GM19239 (cell line): Measurements from ENCODE around the gene NOX5.

Source experiments
- DNase-seq: peaks from one replicate; pipeline ENCODE4 v3.0.0; 2011; ENCODE audit warnings: low spot score; ENCODE audit not compliant: insufficient read length
- FAIRE-seq: peaks from 2 replicates; lab custom pipeline; 2011; peaks lifted over from hg19 to GRCh38; lab: Jason Lieb, UNC

NOX5 gene

GRCh38 chr15:69075440-69075839 lies 60.9 kb downstream of the NOX5 start:
- DNase-seq (no peak), FAIRE-seq (no peak)

- FAIRE-seq = no peak
Measured at GRCh38 chr15:69076756-69077155, 62.3 kb downstream of the NOX5 start.

DNA sequence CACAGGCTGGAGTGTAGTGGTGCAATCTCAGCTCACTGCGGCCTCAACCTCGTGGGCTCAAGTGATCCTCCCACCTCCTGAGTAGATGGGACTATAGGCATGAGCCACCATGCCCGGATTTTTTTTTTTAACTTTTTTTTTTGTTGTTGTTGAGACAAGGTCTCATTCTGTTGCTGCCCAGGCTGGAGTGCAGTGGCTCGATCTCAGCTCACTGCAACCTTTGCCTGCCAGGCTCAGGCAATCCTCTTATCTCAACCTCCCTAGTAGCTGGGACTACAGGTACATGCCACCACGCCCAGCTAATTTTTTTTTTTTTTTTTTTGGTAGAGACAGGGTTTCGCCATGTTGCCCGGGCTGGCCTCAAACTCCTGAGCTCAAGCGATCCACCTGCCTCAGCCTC lies 64.1 kb downstream of the NOX5 start:
- FAIRE-seq (no peak), DNase-seq (no peak)

More at GRCh38 chr15:69076756-69077155, 62.3 kb downstream of the NOX5 start:
- DNase-seq = no peak

GRCh38 chr15:69080295-69081248 lies 66.1 kb downstream of the NOX5 start:
- no peak for FAIRE-seq

DNA sequence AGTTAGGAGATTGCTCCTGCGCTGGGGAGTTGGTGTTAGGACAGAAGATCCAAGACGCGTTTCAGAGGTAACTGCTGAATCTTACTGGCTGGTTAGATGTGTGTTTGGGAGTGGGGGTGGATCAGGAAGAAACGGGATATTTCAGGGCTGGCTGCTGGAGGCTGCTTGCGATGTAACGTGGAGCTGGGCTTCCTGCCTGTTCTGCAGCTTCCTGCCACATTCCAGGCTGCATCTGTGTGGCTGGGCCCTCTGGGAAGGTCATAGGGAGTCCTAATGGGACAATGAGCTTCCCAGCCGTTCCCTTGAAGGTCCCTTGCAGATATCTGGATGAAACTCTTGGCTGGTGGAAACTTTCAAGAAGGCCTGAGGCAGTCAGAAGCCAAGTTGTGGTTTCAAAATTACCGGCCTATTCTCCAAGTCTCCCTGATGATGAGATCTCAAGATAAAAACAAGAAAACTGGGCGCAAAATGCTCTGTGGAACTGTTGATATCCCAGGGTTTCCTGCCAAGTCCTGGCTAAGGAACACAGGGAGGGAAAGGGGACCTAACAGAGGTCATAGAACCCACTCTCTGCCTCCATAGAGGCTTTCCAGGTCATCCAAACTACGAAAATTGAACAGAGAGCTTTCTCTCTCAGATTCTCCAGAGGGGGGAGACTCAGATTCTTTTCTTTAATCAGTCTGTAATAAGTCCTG lies 67.0 kb downstream of the NOX5 start:
- FAIRE-seq = no peak
- DNase-seq = no peak

More at GRCh38 chr15:69080295-69081248, 66.1 kb downstream of the NOX5 start:
- no peak for DNase-seq

DNA sequence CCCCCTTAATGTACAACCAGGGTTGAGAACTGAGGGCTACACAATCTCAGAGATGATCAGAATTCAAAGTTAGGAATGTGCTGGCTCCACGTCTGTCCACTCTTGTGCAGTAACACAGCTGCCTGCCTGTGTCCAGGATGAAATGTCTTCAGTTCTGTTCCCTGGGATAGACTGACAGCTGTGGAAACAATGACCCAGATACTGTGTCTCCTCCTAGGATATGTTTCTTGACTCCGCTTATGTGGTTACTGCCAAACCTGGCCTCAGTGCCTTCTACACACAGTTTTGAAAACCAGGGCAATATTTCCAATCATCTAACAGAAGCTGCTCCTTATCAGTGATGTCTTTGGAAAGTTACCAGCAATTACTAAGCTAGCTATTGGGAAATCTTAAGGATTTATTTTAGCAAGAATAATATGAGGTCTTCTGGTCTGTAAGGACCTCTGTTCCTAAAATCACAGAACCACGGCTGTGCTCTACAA lies 67.6 kb downstream of the NOX5 start:
- no peak for FAIRE-seq
- no peak for DNase-seq

GRCh38 chr15:69082554-69082953 lies 68.1 kb downstream of the NOX5 start:
- FAIRE-seq (no peak), DNase-seq (no peak)

DNA sequence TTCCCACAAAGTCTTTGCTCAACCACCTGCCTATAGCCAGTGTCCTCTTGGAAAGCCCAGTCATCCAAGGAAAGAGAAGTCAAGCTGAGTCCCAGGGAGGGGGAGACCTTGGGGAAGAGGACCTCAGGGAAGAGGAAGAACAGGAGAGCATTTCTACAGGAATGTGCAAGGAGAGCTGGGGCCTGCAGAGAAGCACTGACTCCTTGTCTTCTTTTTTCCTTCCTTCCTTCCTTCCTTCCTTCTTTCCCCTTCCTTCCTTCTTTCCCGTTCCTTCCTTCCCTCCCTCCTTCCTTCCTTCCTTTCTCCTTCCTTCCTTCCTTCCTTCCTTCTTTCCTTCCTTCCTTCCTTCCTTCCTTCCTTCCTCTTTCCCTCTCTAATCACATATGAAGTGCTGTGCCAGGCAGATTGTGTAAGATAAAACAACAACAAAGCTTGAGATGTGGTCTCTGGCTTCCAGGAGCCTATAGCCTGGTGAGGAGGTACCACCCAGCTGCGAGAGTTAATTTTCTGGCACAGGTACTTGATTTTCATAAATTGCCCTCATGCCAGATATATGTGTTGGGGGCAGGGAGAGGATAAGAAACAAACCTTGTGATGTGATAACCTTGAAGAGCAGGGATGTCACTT lies 70.0 kb downstream of the NOX5 start:
- DNase-seq (no peak), FAIRE-seq (no peak)

DNA sequence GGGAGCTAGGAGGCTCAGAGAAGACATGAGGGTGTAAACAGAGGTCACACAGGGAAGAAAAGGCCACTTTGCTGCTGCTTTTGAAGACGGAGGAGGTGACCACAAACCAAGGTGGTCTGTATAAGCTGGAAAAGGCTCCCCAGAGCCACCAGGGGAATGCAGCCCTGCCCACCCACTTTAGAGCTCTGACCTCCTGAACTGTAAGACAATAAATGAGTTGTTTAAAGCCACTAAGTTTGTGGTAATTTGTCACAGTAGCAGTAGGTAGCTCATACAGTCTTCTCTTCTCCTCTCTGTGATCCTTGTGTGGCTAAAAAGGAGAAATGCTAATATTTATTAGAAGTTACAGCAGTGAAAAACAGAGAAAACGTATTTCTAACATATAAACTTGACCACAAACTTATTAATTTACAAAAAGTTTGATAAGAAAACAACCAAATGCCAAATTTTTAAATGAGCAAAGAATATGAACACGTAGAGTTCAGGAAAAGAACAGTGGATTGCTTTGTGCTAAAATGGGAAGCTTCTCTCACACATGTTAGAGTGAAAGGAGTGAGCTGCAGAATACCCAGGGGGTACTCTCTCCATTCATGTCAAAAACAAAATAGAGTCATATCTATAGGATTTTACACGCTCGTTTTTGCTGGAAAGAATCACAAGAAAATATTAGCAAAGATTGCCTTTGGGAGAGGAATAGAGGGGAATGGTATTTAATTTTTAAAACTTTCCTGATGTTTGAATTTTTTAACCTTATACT lies 71.0 kb downstream of the NOX5 start:
- no peak for FAIRE-seq
- DNase-seq = no peak

DNA sequence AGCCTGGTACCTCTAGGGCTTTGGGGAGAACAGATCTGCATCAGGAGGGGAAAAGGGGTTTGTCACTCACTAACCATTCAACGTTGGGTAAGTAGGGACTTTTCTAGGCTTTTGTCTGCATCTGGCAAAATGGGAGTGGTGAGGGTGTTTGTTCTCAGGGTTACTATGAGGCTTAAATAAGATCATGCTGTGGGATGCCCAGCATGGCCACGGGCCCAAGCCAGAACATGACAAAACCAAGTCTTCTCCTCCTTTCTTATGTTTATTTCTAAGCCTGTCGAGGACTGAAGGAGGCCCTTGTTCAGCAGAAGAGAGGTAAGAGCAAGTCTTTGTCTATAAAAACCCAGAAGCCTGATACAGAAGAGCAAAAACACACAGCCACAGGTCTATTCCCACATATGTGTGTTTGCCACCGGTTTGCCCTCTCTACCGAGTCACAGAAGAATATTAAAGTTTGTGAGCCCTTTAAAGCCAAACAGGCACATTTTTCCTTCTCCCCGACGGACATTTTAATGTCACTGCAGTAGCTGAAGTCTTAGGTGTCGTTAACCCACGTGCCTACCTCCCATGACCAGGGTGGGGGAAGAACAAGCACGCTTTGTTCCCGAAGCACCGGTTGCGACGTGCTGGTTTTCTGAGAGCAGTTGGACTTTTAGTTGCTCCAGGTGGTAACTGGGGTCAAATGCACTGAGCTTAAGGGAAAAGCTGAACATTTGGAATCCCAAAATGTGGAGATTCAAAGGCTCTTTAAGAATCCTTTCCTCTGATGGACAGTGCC lies 72.1 kb downstream of the NOX5 start:
- FAIRE-seq = no peak
- DNase-seq = no peak

GRCh38 chr15:69087366-69087976 lies 73.0 kb downstream of the NOX5 start:
- FAIRE-seq = no peak
- no peak for DNase-seq

GRCh38 chr15:69088300-69088965 lies 73.9 kb downstream of the NOX5 start:
- FAIRE-seq = no peak
- DNase-seq = no peak

DNA sequence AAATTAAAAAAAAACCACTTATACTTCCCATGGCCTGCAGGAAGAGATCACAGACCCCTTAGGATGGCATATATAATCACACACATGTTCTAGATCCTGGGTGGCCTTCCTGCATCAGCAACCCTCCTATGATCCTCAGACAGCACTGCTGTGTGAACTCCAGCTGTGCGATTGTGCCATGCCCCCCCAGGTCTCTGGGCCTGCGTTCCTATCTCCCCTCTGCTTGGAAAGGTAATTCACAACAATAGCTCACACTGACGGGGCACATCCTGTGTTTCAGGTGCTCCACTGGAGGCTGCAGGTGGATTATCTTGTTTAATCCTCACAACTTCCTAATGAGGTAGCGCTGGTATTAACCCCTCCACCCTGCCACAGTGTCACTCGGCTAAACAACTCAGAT lies 74.8 kb downstream of the NOX5 start:
- FAIRE-seq (no peak), DNase-seq (no peak)

- FAIRE-seq = no peak
- DNase-seq = no peak
Measured at GRCh38 chr15:69090197-69090948, 75.9 kb downstream of the NOX5 start.

DNA sequence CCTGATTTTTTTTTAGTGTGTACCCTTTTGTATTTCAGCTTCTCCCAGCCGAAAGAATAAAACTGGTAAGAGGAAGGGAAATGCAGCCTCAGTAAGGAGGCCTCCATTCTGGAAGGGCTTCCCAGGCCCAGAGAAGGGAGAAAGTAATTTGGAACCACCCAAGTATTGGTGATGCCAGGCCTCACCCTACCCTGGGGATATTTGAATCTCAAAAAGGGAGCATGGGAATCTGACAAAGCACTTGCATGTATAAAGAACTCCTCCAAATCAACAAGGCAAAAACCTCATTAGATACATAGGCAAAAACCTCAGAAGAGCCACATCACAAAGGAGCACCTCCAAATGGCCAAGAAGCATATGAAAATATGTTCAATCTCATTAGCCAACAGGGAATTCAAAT lies 77.2 kb downstream of the NOX5 start:
- FAIRE-seq (no peak), DNase-seq (no peak)

- no peak for FAIRE-seq
- no peak for DNase-seq
Measured at GRCh38 chr15:69092159-69092558, 77.7 kb downstream of the NOX5 start.

GRCh38 chr15:69093127-69093526 lies 78.6 kb downstream of the NOX5 start:
- no peak for FAIRE-seq
- no peak for DNase-seq

DNA sequence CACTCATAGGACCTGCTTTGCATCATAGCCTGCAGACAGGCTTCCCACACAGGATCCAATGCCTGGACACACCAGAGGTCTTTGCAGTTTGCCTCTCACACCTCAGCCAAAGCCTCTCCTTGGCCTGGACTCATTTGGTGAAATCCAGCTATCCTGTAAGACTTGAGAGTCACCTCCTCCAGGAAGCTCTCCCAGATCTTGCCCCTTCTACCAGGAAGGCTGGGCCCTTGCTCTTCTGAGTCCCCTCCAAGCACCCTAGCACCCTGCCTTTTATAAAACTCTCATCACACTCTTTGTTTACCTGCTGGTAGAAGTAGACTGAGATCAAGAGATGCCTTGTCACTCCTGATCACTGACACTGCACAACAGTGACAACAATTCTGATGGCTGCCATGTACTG lies 79.1 kb downstream of the NOX5 start:
- FAIRE-seq (no peak), DNase-seq (no peak)
